ENCODE measurements around the gene NCKAP5L. TPM values are rescaled to one million over a fixed set of nuclear protein-coding genes. Genes with fewer than 3 reads are reported as not detected.

The NCKAP5L gene
- total and polyA plus RNA-seq, 9 of the 15 experiments (the other 6 are each of a cell fraction or from before 2014, with no cell fraction given) = 0.01 to 14.4 (median 3.7) TPM

DNA sequence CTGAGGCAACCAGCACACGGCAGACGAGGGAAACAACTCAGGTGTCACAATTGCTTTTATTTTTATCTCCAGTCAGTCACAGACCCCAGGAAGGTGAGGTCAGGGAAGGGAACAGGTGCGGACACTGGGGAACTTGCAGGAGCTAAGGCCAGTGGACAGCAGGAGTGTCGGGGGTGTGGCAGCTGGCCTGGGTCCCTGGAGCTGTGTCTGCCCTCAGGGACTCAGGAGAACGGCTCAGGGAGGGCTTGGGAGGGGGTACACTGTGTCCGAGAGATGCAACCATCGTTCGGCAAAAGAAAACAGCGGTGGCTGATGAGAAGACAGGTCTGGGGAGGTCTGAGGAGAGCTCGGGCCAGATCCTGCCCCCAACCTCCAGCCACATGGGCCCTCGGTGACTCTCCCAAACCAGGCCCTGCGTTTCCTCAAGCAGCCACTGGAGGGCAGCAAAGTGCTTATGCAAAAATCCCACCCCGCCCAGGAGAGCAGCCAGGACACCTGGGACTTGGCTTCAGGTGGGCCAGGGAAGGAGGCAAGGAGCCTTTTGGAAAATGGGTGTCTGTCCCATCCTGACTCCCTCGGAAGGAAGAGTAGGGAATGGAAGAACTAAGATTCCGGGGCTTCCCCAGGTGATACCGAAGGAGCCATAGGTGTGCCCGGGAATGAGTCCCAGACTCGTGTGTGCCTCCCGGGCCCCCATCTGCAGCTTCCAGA is 38.8 kb upstream of the NCKAP5L start (continued):
- TF ChIP-seq, protein P1, sequence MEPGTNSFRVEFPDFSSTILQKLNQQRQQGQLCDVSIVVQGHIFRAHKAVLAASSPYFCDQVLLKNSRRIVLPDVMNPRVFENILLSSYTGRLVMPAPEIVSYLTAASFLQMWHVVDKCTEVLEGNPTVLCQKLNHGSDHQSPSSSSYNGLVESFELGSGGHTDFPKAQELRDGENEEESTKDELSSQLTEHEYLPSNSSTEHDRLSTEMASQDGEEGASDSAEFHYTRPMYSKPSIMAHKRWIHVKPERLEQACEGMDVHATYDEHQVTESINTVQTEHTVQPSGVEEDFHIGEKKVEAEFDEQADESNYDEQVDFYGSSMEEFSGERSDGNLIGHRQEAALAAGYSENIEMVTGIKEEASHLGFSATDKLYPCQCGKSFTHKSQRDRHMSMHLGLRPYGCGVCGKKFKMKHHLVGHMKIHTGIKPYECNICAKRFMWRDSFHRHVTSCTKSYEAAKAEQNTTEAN (CRISPR knock-in tag; IDR thresholded peaks at IDR 0.05) = no peak
- TF ChIP-seq SMARCC2 (IDR thresholded peaks at IDR 0.05; ENCODE audit: low read depth) = no peak
- no peak for TF ChIP-seq ZNF699 (CRISPR knock-in tag; IDR thresholded peaks at IDR 0.05; ENCODE audit: insufficient replicate concordance)
- no peak for TF ChIP-seq SIRT6 (IDR thresholded peaks at IDR 0.05; ENCODE audit: low read depth, low read length)
- TF ChIP-seq FOXJ2 (tag; IDR thresholded peaks at IDR 0.05) = no peak
- TF ChIP-seq, protein P2, sequence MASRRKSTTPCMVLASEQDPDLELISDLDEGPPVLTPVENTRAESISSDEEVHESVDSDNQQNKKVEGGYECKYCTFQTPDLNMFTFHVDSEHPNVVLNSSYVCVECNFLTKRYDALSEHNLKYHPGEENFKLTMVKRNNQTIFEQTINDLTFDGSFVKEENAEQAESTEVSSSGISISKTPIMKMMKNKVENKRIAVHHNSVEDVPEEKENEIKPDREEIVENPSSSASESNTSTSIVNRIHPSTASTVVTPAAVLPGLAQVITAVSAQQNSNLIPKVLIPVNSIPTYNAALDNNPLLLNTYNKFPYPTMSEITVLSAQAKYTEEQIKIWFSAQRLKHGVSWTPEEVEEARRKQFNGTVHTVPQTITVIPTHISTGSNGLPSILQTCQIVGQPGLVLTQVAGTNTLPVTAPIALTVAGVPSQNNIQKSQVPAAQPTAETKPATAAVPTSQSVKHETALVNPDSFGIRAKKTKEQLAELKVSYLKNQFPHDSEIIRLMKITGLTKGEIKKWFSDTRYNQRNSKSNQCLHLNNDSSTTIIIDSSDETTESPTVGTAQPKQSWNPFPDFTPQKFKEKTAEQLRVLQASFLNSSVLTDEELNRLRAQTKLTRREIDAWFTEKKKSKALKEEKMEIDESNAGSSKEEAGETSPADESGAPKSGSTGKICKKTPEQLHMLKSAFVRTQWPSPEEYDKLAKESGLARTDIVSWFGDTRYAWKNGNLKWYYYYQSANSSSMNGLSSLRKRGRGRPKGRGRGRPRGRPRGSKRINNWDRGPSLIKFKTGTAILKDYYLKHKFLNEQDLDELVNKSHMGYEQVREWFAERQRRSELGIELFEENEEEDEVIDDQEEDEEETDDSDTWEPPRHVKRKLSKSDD (conservative IDR thresholded peaks at IDR 0.05; ENCODE audit: low read length) = no peak
- no peak for TF ChIP-seq RBM15 (IDR thresholded peaks at IDR 0.05; ENCODE audit: insufficient read depth, low read length)
- TF ChIP-seq MYC (IDR thresholded peaks at IDR 0.05; ENCODE audit: low read depth, low read length) = peak; percentile 74
- TF ChIP-seq MYC (CRISPR knock-in tag; IDR thresholded peaks at IDR 0.05; ENCODE audit: borderline replicate concordance, low read depth) = no peak
- no peak for TF ChIP-seq ZKSCAN1 (IDR thresholded peaks at IDR 0.05; ENCODE audit: low read depth, low read length)
- no peak for TF ChIP-seq ZBTB8A (IDR thresholded peaks at IDR 0.05; ENCODE audit: partially characterized antibody)
- TF ChIP-seq ESRRB (CRISPR knock-in tag; IDR thresholded peaks at IDR 0.05; ENCODE audit: borderline replicate concordance) = no peak
- TF ChIP-seq, protein P3, sequence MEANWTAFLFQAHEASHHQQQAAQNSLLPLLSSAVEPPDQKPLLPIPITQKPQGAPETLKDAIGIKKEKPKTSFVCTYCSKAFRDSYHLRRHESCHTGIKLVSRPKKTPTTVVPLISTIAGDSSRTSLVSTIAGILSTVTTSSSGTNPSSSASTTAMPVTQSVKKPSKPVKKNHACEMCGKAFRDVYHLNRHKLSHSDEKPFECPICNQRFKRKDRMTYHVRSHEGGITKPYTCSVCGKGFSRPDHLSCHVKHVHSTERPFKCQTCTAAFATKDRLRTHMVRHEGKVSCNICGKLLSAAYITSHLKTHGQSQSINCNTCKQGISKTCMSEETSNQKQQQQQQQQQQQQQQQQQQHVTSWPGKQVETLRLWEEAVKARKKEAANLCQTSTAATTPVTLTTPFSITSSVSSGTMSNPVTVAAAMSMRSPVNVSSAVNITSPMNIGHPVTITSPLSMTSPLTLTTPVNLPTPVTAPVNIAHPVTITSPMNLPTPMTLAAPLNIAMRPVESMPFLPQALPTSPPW (CRISPR knock-in tag; IDR thresholded peaks at IDR 0.05) = 0 out of 2 replicates have a peak, but pooled peaks have one; percentile 8
- TF ChIP-seq, protein P4, sequence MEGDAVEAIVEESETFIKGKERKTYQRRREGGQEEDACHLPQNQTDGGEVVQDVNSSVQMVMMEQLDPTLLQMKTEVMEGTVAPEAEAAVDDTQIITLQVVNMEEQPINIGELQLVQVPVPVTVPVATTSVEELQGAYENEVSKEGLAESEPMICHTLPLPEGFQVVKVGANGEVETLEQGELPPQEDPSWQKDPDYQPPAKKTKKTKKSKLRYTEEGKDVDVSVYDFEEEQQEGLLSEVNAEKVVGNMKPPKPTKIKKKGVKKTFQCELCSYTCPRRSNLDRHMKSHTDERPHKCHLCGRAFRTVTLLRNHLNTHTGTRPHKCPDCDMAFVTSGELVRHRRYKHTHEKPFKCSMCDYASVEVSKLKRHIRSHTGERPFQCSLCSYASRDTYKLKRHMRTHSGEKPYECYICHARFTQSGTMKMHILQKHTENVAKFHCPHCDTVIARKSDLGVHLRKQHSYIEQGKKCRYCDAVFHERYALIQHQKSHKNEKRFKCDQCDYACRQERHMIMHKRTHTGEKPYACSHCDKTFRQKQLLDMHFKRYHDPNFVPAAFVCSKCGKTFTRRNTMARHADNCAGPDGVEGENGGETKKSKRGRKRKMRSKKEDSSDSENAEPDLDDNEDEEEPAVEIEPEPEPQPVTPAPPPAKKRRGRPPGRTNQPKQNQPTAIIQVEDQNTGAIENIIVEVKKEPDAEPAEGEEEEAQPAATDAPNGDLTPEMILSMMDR (IDR thresholded peaks at IDR 0.05 in 2 of 3, conservative IDR thresholded peaks at IDR 0.05 in 1 of 3; ENCODE audit: insufficient read depth in 2 of 3, low read depth in 1 of 3, low read length in 3 of 3) = peak; percentile 89 to 95 (median 94)
- no peak for TF ChIP-seq ZNF766 (CRISPR knock-in tag; conservative IDR thresholded peaks at IDR 0.05)
- no peak for TF ChIP-seq MCM2 (IDR thresholded peaks at IDR 0.05; ENCODE audit: low read depth)
- TF ChIP-seq, protein P5, sequence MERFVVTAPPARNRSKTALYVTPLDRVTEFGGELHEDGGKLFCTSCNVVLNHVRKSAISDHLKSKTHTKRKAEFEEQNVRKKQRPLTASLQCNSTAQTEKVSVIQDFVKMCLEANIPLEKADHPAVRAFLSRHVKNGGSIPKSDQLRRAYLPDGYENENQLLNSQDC (CRISPR knock-in tag; IDR thresholded peaks at IDR 0.05) = no peak
- no peak for TF ChIP-seq KDM1A (IDR thresholded peaks at IDR 0.05)

Measured in K562 (cell line).